AG08396 (cell line): ENCODE results near the gene MYT1.

Source experiments
- DNase-seq: peaks from one replicate; pipeline ENCODE4 v3.0.0; 2012; ENCODE audit warnings: low spot score, mixed read lengths

The MYT1 gene

DNA sequence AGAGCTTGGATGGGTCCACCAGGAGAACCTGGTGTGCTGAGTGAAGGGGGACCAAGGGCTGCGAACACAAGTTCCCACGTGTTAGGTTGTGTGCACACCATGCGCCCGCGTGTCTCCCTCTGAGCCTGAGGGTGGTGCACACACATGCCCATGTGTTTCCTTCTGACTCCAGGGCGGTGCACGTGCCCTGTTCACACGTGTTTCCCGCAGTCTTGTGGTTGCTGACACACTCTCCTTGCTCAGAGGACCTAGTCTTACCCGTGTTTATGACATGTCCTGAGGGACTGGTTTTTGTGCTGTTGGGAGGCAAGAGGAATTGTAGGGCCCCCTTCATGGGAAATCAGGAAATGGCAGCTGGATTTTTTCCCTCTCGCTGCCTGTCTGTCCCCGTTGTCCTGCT lies 55.0 kb downstream of the MYT1 start:
- DNase-seq = no peak

DNA sequence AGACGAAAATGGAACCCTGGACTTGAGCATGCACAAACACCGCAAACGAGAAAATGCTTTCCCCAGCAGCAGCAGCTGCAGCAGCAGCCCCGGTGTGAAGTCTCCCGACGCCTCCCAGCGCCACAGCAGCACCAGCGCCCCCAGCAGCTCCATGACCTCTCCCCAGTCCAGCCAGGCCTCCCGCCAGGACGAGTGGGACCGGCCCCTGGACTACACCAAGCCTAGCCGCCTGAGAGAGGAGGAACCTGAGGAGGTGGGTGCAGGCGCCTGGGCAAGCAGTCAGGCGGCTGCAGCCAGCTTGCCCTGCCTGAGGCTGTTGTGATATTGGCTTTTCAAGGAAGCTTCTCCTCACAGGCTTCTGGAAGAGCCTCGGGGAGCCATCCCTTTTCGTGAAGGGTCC lies 55.5 kb downstream of the MYT1 start:
- no peak for DNase-seq

DNA sequence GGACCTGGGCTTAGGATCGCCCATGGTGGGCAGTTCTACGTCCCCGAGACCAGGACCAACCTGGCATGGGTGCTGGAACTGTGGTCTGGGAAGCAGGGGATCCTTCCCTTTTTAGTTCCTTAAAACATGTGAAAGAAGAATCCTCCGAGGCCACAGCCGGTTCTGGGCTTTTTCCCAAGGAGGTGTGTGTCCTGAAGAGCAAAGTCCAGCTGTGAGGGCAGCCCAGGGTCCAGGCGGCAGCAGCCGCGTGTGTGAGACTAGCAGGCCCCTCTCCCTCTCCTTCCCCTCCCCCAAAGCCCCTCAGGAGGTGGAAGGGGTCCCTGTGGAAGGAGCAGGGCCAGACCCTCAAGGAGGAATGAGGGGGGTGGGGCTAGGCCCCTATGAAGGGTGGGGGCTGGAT lies 56.2 kb downstream of the MYT1 start:
- DNase-seq = no peak

DNA sequence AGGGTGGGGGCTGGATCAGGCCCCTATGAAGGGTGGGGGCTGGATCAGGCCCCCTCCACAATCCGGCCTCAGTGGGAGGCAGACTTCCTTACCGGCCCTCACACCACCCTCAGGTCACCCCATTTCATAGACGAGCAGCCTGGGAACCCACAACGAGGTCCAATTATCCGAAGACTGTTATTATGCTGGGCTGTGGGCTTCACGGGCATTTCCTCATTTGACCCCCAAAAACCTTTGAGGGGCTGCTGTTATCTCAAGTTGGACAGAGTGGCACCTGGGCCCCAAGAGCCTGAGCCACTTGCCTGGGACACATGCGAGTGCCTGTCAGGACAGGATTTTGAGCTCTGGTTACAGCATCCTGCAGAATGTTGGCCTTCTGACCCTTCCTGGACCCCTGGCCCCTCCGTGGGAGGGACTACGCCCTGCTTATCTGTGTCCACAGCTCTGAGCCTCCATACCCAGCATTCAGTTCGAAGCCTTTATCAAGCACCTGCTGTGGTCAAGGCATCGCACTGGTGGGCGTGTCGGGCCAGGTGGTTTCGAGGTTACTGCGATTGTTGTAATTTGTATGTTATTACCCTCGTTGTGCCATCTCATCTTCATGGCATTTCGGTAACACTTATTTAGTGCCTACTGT lies 56.8 kb downstream of the MYT1 start:
- DNase-seq = no peak

DNA sequence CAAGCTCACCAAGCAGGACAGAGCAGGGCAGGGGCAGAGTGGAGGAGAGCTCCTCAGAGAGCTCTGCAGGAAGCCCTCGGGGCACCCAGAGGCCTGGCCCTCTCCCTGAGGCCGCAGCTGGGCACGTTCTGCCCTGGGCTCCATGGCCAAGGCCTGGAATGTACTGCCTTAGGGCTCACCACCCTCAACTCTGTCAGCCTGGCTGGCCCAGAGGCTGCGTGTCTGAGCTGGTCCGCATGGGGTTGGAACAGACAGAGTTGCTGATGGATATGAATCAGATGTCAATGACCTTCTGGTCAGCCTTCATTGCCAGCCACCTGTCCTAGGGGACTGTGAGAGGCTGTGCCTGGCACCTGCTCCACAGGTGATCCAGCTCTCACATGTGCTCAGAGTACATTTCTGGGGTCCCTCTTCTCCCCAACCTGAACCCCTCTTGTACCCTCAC lies 58.1 kb downstream of the MYT1 start:
- peak; percentile 41 for DNase-seq

DNA sequence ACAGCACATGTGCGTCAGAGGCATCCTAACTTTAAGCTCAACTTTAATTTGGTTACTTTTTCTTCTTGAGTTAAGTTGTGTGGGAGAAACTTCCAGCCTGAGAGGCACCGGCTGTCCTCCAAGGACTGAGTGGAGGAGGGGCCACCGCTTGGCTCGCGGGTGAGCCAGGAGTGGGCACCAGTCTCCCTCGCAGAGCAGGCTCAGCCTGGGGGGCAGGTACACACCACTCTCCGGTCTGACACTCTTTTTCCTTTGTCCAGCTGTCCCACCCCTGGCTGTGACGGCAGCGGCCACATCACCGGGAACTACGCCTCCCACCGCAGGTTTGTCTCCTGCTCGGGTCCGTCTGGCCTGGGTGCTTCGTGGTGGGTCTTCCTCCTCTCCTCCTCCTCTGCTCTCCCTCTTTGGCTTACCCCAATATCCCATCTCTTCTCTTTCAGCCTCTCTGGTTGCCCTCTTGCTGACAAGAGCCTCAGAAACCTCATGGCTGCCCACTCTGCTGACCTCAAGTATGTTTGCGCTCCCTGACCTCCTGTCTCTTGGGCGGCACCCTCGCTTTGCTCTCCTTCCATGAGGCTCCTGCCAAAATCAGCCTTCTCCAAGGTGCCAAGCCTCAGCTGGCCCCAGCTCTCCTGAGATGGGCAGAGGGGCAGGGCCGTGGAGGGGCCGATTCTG lies 58.7 kb downstream of the MYT1 start:
- DNase-seq = no peak

DNA sequence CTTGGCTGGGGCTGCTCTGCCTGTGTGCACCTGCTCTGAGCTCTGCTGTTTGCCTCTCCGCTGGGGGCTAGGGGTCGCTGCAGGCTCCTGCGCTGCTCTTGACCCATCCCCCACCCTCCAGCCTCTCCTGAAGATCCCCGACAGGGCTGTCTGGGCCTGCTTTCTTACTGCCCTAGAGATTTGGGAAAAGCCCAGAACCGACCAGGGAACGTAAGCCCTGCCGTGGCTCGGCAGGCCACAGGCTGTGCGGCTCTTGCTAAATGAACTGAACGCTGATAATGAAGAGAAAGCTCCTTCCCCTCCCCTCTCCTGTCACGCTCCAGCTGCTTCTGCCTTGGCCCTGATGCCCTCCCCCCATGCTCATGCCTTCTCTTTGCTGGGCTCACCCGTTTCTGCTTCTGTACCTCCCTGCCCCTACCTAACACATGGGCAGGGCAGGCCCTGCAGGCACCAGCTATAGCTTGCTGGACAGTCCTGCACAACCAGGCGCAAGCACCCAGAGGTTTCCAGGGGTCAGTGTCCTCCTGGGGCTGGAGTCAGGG lies 59.3 kb downstream of the MYT1 start:
- DNase-seq = no peak

DNA sequence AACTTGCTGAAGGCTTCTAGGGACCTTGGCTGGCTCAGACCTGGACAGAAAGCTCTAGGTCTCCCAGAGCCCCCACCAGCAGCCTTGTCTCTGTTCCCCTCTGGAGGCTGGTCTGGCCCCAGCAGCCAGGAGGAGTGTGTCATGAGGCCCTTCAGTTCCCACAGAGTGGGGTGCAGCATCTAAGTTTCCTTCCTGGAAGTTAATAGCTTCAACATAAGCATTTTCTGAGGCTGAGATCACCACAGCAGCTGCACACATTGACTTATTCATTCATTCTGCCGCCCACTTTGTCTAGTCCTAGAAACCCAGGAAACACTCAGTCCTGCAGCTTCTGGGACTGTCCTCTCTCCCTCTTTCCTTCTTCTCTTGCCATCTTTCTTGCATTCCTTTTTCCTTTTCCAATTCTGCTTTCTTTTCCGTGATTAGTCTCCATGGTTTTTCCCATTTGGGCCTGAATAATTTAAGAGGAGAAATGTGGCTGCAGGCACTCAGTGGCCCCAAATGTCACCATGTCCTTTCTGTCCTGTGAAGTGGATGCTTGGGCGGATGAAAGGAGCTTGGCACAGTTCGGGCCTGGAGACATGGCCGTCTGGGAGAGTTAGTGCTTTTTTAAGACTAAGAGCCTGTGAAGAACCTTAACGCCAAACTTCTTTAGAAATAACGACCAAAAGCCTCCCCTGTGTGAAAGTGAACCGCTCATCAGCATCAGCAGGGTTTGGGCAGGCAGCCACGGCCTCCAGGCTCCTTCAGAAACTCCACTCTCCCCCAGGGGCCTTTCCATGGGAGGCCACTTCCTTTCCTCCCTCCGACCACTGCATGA lies 60.3 kb downstream of the MYT1 start:
- DNase-seq = peak; percentile 94

DNA sequence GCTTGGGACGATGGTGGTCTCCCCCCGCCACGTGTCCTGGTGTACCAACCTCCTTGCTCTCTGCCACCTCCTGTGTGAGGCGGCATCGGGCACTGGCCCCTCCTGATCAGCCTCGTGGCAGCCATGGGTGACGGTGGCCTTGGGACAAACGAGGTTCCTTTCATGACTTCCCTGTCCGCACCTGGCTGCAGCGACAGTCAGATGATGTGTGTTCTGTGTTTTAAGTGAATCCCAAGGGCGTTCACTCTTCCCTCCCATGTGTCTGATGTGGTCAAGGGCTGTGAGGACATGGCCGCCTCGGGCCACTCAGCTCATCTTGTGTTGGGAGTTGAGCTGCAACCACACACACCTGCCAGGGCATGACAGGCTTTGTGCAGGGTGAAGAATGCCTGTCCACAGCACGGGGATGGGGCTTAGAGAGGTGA lies 60.9 kb downstream of the MYT1 start:
- no peak for DNase-seq

DNA sequence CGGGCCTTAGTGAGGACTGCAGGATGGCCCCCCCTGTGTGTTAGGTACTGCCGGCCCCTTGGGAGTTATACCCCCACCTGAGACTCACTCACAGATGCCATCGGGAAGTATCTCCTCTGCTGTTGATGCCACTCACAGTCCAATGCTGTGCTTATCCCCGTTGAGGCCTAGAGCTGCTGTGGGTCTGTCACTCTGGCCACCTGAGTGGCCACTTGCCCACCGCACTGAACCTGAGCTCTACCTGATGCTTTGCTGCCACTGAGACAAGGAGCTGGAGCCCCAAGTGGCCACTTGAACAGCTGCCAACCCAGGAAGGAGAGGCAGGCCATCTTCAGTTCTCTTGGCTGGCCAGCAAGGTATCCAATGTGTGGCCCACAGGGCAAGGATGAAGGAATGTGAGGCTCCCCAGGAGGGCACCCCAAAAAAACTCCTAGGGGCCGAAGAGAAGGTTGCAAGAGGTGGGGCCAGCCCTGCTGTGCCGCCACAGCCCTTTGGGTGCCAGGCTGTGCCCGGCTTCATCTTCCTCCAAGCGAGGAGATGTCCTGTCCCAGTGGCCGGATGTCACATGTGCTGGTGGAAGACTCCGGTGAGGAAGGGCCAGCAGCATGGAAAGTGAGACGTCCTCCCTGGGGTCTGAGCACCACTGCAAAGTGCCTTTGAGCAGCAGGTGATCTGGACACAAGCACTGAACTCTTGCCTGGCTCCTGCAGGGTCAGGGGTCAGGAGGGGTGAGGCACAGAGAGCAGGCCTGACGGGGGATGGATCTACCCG lies 61.8 kb downstream of the MYT1 start:
- no peak for DNase-seq

DNA sequence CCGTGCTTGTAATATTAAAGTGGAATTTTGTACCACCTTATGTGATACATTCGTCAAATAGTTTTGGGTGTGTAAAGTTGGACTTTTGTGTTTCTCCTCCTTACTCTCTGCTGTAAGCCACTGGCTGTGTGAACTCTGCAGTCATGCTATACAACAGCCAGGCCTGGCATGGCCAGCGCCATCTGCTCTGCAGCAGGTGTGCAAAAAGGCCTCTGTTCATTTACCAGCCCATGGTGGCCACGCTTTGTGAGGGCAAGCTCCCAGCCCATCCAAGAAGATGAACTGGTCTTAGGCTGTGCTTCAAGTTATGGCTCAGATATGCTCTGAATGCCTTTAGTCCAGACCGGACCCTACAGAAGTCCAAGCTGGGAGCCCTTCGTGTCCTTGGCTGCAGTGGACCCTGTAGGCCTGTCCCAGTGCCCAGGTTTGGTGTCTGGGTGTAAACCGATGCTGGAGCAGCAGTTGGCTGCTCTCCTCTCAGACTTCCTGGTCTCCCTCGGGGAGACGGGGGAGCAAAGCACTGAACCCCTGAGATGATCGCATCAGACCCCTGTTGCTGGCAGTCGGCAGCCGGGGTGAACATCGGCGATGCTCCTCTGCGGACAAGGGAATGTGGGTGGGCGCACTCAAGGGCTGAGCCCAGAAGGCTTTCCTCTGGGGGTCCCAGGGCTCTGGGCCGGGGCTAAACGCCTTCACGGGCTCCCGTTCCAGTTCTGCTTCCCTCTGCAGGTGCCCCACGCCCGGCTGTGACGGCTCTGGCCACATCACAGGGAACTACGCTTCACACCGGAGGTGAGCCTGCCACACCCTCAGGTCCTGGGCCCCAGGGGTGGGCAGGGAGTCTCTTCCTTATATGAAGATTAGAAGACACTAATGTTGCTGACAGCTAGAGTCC lies 62.7 kb downstream of the MYT1 start:
- DNase-seq = no peak

DNA sequence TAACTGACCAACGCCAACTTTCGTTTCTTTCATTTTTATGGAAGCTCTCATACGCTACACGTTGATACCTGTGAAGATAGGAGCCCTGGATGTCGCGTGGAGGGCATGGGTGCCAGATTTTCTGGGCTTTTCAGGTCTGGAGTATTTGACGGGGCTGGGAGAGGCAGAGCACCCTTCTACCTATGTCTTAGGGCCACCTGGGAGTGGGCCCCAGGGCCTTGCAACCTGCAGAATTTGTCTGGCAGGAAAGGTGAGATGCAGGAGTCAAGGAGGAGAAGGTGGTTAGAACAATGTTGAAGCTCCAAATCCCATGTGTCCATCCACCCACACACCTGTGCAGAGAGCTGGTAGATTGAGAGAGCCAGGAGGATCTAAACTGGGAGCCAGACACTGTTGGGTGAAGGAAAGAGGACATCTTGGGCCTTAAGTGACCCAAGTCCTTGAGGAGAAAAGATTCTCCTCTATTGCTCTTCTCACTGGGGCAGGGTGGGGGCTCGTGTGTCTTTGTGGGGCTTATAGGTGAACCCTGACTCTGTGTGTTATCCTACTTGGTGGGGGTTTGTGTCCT lies 63.9 kb downstream of the MYT1 start:
- DNase-seq = no peak

DNA sequence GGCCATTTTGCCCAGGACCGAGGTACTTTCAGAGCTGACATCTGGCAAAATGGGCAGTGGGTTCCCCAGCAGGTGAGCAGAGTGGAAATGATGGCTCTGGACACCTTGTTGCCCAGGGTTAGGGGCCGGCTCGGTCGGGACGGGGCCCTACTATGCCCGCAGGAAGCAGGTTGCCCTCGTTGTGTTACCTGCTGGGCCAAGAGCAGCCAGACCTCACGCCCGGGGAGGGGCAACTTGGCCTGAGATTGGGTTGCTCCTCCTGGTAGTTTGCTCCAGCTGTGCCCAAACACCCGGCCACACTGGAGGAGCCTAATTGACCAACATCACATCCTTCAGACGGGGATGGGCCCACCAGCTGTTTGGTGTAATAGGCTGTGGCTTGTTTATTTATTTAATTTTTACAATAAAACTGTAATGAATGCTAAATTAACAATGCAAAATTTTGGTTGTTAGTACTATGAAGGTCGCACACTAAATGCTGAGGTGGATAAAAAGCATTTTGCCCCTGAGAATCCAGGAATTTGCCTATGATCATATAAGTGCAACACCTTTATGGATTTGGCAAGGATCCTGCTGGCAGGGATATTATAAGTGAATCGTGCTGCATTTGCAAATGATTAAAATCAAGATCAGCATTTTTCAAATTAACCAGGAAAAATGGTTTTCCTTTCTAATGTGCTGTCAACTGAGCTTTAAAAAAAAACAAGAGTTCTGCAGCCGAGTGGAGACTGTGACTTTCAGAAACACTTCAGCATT lies 64.7 kb downstream of the MYT1 start:
- no peak for DNase-seq

DNA sequence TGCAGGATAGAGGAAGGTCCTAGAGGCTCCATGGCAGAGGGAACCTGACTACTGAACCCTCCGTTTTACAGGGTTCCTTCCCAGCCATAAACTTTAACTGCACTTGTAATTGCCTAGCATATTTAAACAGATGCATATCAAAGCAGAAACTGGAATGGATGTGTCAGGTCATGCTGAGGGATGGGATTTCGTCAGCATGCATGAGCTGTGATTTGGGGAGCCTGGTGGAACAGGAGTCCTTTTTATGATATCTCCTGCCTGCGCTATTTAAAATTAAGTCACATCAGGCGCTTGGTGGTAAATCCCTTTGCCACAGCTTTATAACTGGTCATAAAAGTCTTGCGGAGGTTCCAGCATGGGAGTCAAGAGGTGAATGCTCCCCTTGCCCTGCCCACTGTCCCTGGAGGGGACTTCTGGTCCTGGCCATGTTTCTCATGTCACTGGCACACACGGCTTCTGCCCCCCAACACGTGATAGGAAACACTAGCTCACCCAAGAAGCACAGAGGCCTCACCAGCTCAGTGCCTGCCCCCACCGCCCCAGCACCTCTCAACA lies 65.3 kb downstream of the MYT1 start:
- DNase-seq = no peak

DNA sequence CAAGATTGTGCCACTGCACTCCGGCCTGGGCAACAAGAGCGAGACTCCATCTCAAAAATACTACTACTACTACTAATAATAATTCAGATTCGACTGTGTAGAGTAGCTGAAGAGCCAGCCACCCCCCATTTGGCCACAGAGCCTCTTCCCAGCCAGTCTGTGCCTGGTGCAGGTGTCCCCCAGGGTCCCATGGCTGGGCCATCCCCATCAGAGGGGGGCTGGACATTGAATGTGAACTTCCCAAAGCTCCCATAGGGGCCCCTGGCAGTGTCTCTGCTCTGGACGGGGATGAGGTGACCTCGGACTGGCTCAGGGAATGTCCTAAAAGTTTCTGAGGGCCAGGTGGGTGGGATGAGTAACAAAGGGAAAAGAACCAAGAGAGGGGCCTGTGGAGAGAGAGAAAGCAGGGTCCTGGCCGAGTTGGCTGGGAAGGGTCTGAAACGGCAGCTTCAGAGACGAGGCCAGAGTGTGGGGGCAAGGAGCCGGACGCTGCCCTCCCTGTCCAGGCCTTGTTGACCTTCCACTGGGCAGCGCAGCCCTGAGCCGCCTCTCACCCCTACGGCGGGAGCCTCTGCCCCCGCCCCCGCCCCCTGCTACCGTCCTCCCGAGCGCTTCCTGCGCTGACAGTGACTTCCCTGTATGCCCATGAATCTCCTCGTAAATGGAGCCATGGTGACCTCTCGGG lies 66.4 kb downstream of the MYT1 start:
- DNase-seq = no peak

DNA sequence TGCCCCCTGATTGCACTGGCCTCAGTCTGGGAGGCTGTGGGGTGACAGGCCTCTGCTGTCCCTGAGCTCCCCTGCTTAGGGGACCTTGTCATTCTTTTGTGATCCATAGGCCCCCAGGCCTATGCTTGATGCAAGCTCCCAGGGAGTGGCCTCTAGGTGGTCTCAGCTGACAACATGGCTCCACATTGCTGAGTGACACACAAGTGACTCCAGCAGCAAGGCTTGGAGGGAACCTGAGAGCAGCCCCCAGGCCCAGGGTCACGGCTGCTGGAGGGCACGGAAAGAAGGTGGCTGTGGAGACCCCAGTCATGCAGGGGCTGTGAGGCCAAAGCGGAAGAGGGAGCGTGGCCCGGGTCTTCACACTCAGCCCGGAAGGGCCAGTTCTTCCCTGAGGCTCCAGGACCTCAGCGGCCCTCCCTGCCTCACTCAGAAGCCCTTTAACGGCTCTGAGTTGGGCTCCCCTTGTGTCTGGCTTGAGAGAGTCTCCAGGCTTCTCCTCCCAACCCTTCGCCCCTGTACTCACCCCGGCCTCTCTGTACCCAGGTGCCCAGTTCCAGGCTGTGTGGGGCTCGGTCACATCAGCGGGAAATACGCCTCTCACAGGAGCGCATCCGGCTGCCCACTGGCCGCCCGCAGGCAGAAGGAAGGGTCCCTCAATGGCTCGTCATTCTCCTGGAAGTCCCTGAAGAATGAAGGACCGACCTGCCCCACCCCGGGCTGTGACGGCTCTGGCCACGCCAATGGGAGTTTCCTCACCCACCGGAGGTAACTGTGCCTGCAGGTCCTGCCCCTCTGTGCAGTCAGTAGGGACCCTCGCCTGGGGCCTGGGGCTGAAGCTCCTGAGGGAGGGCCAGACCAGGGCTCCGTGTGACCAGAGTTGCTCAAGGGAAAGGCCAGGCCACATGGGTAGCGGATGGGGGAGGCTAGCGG lies 67.6 kb downstream of the MYT1 start:
- DNase-seq = no peak

DNA sequence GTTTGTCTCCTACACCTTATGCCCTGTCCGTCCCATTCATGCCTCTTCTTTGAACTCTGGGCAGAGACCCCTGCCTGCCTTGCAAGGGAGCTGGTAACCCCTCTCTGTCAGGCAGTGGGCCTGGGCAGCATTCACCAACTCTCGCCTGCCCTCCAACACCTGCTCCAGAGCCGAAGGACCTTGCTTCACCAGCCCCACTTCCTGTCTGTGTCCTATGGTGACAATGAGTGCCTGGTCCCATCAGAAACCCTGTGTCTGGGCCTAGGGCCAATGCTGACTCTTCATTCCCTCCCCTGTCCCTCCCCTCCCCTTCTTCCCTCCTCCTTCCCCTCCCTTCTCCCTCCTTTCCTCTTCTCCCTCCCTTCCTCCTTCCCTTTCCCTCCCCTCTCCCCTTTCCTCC lies 68.5 kb downstream of the MYT1 start:
- DNase-seq = no peak

DNA sequence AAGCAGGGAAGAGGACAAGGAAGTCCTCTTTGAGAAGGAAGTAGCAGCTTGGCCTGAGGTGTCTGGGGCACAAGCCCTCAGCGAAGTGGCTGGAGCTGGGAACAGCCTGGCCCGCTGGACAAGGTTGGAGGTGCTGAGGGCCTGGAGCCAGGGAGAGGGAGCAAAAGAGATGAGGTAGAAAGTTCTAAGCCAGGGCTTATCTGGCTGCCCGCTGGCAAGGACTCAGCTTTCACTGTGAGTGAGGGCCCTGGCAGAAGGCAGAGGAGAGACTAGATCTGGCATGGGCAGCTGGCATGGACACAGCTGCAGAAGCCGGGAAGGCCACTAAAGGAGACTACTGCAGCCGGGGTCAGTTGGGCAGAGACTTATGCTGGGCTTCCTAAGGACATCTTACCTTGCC lies 69.5 kb downstream of the MYT1 start:
- DNase-seq = no peak
